GM04504 (cell line): Measurements from ENCODE around the gene INSRR.

Experiments used
- DNase-seq: peaks from one replicate; pipeline ENCODE4 v3.0.0-alpha.2; 2012; ENCODE audit warnings: low read depth

The INSRR gene

DNA sequence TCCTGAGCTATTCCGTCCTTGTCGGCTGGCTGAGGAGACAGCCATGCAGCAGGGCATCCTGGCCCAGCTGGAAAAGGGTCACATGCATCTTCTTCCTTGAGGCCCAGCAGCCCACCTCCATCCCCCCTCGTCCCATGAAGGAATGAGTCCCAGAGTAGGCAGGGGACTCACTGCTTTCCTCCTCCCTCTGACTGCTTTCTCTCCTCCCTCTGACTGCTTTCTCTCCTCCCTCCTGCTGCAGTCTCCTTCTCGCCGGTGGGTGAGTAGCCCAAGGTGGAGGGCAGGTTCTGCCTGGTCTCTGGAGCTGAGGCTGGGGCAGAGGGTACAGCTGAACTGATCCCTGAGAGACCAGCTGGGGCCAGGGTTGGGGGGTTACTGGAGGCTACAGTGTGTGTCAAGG lies 15.2 kb upstream of the INSRR start:
- no peak for DNase-seq

DNA sequence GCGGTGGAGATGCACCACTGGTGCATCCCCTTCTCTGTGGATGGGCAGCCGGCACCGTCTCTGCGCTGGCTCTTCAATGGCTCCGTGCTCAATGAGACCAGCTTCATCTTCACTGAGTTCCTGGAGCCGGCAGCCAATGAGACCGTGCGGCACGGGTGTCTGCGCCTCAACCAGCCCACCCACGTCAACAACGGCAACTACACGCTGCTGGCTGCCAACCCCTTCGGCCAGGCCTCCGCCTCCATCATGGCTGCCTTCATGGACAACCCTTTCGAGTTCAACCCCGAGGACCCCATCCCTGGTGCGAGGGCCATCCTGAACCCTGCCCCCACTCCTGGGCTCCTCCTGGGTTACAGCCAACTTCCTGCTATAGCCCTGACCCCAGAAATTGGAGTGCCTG lies 14.7 kb upstream of the INSRR start:
- no peak for DNase-seq

DNA sequence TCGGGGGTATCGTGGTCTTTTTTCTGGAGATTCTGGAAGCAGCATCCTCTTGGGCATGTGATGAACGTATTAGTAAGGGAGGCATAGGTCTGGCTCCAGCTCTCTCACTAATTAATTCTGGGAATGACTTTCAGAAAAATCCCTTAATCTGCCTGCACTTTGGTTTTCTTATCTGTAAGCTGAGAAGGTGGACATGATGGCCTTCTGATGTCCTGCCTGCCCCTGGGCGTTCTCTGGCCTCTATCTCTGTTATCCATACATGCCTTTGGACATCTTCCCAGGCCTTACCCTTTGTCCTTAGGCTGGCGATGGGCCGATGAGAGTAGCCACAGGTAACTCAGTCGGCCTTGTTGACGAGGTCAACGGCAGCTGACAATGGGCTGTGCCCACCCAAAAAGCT lies 10.5 kb upstream of the INSRR start:
- no peak for DNase-seq

- DNase-seq = no peak
Measured at GRCh38 chr1:156868341-156868740, 9.4 kb upstream of the INSRR start.

- DNase-seq = no peak
Measured at GRCh38 chr1:156866249-156866909, 7.5 kb upstream of the INSRR start.

DNA sequence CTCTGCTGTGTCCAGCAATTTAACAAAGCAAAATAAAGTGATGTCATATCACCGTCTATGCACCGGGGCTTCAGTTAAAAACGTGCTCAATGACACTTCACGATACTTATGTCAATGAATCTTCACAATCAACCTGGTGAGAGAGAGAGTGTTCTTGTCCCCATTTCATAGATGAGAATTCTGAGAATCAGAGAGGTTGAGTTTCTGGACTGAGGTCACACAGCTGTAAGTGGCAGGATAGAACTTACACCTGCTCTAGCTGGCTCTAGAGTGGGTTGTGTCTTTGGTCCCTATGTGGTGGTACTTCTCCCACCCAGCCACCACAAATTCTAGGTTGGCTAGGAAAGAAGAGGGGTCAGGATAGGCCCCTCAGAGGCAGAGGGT lies 6.9 kb upstream of the INSRR start:
- no peak for DNase-seq

- no peak for DNase-seq
Measured at GRCh38 chr1:156865258-156865657, 6.3 kb upstream of the INSRR start.

DNA sequence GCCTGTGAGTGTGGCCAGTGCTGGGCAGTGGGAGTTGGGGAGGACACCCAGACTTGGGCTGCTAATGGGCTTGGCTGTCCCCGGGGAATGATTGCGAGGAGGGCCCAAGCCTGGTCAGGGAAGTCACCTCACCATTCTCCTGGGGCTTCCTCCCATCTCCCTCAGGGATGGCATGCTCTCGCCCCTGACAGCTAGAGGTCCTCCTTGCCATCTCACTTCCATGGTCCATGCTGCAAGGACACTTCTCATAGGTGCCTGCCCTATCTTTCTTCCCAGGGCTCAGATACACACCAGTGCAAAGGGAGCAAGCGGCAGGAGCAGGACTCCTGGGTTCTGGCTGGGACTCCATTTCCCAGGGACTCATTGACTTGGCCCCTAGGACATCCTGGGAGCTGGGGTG lies 5.9 kb upstream of the INSRR start:
- DNase-seq = no peak

- no peak for DNase-seq
Measured at GRCh38 chr1:156863631-156864030, 4.7 kb upstream of the INSRR start.

- DNase-seq = no peak
Measured at GRCh38 chr1:156862997-156863599, 4.2 kb upstream of the INSRR start.

DNA sequence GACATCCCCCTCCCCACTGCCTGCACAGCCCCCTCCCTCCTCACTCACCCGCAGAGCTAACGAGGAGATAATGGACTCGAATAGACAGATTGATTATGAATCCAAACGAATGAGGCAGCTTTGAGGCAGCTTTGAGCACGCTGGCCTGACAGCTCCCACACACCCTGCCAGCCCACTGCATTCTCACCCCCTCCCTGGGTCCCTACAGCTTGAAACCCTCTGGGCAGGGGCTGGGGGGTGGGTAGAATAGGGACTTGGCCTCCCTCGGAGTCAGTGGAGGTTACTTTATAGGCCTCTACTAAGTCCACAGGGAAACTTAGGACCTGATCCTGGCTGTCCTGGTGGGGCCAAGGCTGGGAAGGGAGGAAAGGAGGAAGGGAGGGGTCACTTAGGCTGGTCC lies 3.7 kb upstream of the INSRR start:
- no peak for DNase-seq

DNA sequence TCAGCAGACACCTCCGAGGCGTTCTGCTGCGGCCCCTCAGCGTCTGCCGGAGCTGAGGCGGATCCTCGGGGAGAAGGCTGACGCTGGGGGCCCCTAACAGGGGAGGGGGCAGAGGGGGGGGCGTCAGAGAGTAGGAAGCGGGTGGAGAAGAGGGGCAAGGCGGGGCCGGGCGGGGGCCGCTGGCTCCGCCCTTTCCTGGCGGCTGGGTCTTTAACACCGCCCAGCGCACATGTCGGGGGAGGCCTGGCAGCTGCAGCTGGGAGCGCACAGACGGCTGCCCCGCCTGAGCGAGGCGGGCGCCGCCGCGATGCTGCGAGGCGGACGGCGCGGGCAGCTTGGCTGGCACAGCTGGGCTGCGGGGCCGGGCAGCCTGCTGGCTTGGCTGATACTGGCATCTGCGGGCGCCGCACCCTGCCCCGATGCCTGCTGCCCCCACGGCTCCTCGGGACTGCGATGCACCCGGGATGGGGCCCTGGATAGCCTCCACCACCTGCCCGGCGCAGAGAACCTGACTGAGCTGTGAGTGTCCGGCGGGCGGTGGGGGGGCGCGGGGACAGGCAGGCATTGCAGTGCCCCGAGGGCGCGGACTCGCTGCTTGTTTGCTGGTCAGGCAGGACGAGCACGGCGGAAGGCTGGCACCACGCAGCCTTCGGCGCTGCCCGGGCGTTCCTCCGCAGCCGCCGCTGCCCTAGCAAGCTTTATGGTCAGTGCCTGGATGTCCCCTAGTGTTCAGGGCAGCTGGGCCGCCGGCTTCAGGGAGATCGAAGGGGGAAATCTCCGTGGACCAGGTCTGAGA lies 1.9 kb upstream of the INSRR start, which contains the start of gene NTRK1:
TSS of gene NTRK1 (plus strand) at position 238 of the 796 bp plus-strand sequence. CDS start at position 308, 70 bp downstream.
- no peak for DNase-seq

DNA sequence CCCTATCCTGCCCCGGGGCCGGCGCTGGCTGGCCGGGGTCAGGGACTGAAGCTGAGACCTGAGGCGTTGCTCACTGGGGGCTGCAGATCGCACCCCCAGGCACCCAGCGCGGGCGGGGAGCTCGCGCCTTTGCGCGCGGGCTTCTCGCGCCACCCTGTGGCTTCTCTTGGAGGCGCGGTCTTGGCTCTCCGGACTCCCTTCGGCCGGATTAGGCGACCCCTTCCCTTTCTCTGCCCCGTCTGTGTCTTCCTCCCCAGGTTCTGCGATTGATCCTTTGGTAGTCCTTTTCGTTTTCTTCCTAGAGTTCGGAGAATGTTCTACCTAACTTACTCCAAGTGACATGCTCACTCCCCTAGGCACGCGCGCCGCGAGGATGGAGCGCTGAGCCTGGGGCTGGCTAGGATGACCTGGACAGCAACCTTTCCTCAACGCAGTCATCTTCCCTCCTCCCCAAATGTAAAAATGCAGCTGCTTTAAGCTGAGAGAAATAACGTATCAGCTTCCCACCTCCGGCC lies 1.3 kb upstream of the INSRR start:
- DNase-seq = no peak

DNA sequence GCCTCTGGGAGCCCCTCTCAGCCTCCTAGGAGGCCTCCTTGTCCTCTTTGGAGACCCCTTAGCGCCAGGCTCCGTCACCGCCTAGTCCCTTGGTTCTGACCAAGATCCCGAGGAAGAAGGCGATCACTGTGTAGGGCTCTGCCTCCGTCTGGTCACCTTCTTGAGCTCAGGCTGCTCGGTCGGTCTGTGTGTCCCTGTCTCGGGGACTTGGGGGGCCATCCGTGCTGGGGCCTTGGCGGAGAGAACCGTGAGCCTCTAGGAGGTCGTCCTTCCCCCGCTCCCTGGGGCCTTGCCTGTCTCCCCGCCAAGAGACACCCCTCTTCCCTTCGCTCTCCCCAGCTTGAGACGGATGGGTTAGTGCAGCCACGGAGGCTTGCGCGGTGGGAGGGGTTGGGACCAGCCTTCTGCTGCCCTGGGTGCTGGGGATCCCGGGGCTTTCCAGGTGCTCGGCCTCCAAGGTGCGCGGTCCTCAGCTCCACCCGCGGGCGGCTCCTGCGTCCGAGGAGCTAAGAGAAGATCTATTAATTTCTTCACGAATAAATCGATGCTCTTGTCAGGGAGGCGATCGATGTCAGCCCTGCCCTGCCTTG lies 701 bp upstream of the INSRR start:
- DNase-seq = no peak

GRCh38 chr1:156858555-156858956 lies 361 bp downstream of the INSRR start:
- no peak for DNase-seq

GRCh38 chr1:156857532-156857931 lies 1.4 kb downstream of the INSRR start:
- no peak for DNase-seq

- no peak for DNase-seq
Measured at GRCh38 chr1:156856282-156856785, 2.6 kb downstream of the INSRR start.

DNA sequence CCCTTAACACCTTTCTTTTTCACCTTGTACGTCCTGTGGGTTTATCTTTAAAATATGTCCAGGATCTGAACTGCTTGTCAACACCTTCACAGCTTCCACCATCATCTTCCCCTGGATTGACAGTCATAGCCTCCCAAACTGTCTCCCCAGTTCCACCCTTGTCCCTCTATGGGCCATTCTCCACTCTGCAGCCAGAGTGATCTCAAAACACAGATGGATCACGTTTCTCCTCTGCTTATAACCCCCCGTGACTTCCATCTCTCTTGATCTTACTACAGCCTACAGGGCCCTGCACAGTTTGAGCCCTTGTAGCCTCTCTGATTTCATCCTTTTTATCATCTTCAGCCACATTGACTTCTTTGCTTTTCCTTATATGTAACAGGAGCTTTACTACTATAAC lies 4.3 kb downstream of the INSRR start:
- no peak for DNase-seq

DNA sequence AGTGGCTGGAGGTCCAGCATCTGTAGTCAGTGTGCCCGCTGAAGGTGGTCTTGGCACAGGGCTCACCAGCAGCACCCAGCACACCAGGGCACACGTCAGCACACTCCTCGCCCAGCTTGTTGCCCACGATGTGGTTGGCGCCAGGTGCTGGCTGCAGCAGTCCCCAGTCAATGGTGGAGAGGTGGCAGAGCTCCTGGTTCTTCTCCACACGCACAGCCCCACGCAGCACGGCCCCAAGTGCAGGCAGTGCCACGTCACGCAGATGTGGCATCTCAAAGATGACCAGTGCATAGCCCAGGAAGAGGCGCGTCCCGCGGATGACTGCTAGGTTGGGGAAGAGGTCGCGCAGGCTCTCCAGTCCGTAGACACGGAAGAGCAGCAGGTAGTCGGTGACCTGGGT lies 5.2 kb downstream of the INSRR start:
- DNase-seq = no peak

- DNase-seq = no peak
Measured at GRCh38 chr1:156852418-156852874, 6.5 kb downstream of the INSRR start.

DNA sequence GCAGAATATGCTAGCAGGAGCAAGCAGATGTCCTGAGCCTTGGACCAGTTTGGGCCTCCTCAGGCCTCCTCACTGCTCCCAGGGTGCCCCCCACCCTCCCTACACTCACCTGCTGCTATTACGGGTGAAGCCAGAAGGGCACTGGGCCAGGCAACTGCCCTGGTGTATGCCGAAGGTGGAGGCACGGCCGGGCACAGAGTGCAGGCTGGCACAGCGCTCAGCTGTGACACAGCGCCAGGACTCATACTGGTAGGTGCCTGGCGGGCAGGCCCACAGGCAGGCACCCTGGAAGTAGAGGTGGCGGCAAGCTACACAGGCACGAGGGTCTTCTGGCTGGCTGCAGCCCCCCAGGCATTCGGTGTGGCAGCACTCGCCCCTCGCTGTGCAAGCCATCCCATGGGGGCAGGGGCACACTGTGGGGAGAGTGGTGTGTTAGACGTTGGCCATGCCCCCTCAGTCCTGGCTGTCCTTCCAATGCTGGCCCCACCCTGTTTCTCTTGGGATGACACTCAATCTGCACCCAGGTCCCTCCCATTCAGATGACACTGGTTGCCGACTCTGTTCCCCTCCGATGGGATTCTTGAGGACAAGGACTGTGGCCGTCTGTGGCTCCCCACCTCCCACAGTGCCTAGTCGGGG lies 7.0 kb downstream of the INSRR start:
- no peak for DNase-seq

DNA sequence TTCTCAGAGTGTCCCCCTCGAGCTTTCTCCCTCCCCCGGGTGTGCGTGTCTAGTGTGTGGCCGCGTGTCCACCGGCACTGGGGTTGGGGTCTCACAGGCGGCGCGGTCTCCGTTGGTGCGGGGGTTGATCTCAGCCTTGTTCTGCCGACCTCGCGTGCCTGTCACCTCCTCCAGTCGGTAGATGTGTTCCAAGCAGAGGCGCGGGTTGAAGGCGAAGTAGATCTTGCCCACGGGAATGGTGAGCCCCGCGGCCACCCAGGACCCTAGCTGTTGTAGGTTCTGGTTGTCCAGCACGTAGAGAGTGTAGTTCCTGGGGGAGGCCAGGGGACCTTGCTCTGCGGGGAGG lies 9.8 kb downstream of the INSRR start:
- no peak for DNase-seq
